AG04450 (cell line): ENCODE data around the gene NFIL3. TPM values are rescaled to one million over a fixed set of nuclear protein-coding genes. Genes with fewer than 3 reads are reported as not detected.

Experiments
- CTCF ChIA-PET: fragments of 300-600, 350-600 bp; formaldehyde crosslinking; extraction: SDS; loops from one replicate; lab custom pipeline; 2022; ENCODE audit warnings: antibody characterized with exemption, inconsistent platforms; lab: Charles Lee
- POLR2A ChIA-PET: fragments of 350-600 bp; formaldehyde crosslinking; extraction: SDS; loops from one replicate; lab custom pipeline; 2021; ENCODE audit warnings: antibody characterized with exemption, inconsistent platforms; lab: Yijun Ruan, JAX
- DNase-seq: peaks from one replicate; pipeline ENCODE4 v3.0.0-alpha.2; 2011; ENCODE audit warnings: low read depth, low spot score
- H3K27ac ChIP-seq: one replicate; pipeline ENCODE4 v1.5.1; 2012; ENCODE audit warnings: low read depth, low read length, control low read depth
- H3K27me3 ChIP-seq: one replicate; pipeline ENCODE4 v1.6.0; 2012; ENCODE audit warnings: low read length; ENCODE audit not compliant: control insufficient read depth, insufficient read depth
- H3K4me3 ChIP-seq: 2 replicates; pipeline ENCODE4 v1.5.1; 2011; ENCODE audit warnings: mild to moderate bottlenecking, low read depth, low read length, control low read depth
- H3K9me3 ChIP-seq: 2 replicates; pipeline ENCODE4 v1.5.1; 2012; ENCODE audit warnings: low read length; ENCODE audit not compliant: control insufficient read depth, insufficient read depth
- CTCF ChIP-seq: IDR thresholded peaks from 2 replicates; pipeline ENCODE4 v1.5.1; 2011; ENCODE audit warnings: low read depth, low read length, control low read depth, inconsistent platforms
- polyA plus RNA-seq: library from polyadenylated mRNA; depleted of rRNA; stranded (reverse); fragments of >200 nt; gene quantifications from 2 replicates; pipeline ENCODE4 v1.2.3, GENCODE V29; 2011

Gene NFIL3
- polyA plus RNA-seq, 1 experiment: 30.3 TPM

- peak; percentile 48 for DNase-seq
- Histone ChIP-seq H3K9me3 (no peaks in the 10 kb centered on the region; the same call in 1 of the 2 replicates), H3K4me3 (peak overlapping the region; percentile 94), H3K27me3 (no peaks in the 10 kb centered on the region), H3K27ac (peak overlapping the region; percentile 91)
- TF ChIP-seq CTCF: peak; percentile 39
- ChIA-PET CTCF (interaction anchor here (0.6 to 1.8 kb wide), 4 partner anchors 10 to 291 kb away, joined by 3 to 8 read pairs (median 4); no protein-coding TSS in a partner anchor), POLR2A (interaction anchor here (0.6 to 2.1 kb wide), 5 partner anchors 10 to 385 kb away, joined by 3 to 7 read pairs (median 5); no protein-coding TSS in a partner anchor)
Observed at GRCh38 chr9:91422758-91423711, 597 bp downstream of the NFIL3 start.

GRCh38 chr9:91421971-91422757, 1.5 kb downstream of the NFIL3 start:
- ChIA-PET POLR2A (no interaction called here), CTCF (interaction anchor here (0.7 to 2.9 kb wide), 7 partner anchors 11 to 507 kb away, joined by 3 to 19 read pairs (median 3); no protein-coding TSS in a partner anchor)
- H3K27ac ChIP-seq: peak overlapping the region; percentile 91
- H3K9me3 ChIP-seq: no peaks in the 10 kb centered on the region; the same call in 1 of the 2 replicates
- no peaks in the 10 kb centered on the region for H3K27me3 ChIP-seq
- no peak for TF ChIP-seq CTCF
- DNase-seq: no peak
- H3K4me3 ChIP-seq: peak overlapping the region; percentile 94

- DNase-seq: no peak
- ChIA-PET CTCF (interaction anchor here (0.6 to 2.9 kb wide), 12 partner anchors 11 to 506 kb away, joined by 3 to 19 read pairs (median 3); no protein-coding TSS in a partner anchor), POLR2A (interaction anchor here (0.7 kb wide), 1 partner anchor 384 kb away, joined by 3 read pairs; no protein-coding TSS in a partner anchor)
- TF ChIP-seq CTCF: peak; percentile 62
- Histone ChIP-seq H3K9me3 (no peaks in the 10 kb centered on the region; the same call in 1 of the 2 replicates), H3K27ac (peak overlapping the region; percentile 92), H3K4me3 (peak overlapping the region; percentile 94), H3K27me3 (no peaks in the 10 kb centered on the region)
Observed at GRCh38 chr9:91421128-91421765, 2.4 kb downstream of the NFIL3 start.

DNA sequence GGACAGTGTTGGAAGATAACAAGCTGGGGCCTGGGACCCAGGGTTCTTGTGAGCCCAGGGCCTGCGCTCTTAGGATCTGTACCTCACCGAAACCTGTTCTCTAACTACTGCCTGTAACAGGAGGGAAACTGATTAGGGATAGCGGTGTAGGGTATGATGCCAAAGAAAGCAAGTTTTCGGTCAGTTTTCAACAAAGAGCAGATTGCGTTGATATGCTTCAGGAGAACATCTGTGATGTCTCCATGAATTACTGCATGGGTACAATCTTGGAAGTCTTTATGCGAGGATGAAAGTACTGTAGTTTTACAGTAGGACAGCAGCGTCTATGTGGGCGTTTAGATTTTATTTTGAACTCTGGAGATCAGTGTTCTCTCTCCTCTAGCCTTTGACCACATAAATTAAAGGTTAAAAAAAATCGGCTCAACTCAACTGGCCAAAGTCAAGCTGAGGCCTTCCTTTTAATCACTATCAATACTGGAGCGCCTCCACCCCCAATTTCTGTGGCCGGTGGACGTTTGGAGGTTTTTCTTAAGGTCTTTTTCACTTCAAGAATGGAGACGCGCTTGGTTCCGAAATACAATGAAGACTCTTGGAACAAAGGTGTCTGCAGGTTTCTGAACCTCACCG, 3.0 kb downstream of the NFIL3 start:
- Histone ChIP-seq H3K27ac (peak overlapping the region; percentile 92), H3K27me3 (no peaks in the 10 kb centered on the region), H3K9me3 (no peaks in the 10 kb centered on the region; the same call in 1 of the 2 replicates), H3K4me3 (peak overlapping the region; percentile 94)
- TF ChIP-seq CTCF: no peak
- ChIA-PET POLR2A (no interaction called here), CTCF (interaction anchor here (0.6 to 2.9 kb wide), 6 partner anchors 10 to 505 kb away, joined by 3 to 19 read pairs (median 4); no protein-coding TSS in a partner anchor)
- no peak for DNase-seq
